Ramos (cell line): ENCODE results near the gene DDX20.

Experiments
- in situ Hi-C: fragments of 300-500 bp; cut with MboI; formaldehyde crosslinking; loops from one replicate; pipeline ENCODE4 v1.14.3; 2022; ENCODE audit warnings: low sequenced_read_pairs; ENCODE audit not compliant: unreplicated experiment

Gene DDX20

GRCh38 chr1:111755331-111756123, at the start of gene DDX20:
Gene DDX20 (plus strand): TSS chr1:111755901. CDS start chr1:111755925, 24 bp downstream.
- in situ Hi-C loops, result loop anchor here (10.0 kb wide), 1 partner anchor 531 kb away; the partner anchor contains the start of gene CHI3L2

DNA sequence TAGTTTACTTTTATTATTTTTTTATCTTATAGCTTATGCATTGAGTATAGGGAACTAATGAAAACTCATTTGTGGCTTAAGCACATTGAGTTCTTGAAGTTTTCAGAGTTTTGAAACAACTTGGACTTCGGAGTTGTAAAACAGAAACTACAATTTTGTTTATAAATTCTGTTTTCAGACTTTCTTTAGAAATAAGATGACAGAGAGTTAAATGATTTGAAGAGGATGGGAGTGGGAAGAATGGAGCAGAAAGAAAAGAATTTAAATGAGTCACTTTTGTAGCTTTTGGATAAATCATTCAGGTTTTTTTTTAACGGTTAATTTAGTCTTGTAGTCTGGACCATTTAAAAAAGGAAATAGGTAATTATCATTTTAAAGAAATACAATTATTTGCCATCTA, 48.8 kb upstream of the DDX20 start:
- in situ Hi-C loops, result no loop called here

DNA sequence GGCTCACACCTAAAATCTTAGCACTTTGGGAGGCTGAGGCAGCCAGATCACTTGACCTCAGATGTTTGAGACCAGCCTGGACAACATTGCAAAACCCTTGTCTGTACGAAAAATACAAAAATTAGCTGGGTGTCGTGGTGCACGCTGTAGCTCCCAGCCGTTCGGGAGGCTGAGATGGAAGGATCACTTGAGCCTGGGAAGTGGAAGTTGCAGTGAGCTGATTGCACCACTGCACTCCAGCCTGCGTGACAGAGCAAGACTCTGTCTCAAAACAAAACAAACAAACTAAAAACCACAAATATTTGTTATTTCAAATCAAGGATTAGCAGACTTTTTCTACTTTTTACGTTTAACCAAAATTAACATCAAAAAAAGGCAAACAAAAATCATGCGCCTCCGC, 47.8 kb upstream of the DDX20 start:
- in situ Hi-C loops, result no loop called here

DNA sequence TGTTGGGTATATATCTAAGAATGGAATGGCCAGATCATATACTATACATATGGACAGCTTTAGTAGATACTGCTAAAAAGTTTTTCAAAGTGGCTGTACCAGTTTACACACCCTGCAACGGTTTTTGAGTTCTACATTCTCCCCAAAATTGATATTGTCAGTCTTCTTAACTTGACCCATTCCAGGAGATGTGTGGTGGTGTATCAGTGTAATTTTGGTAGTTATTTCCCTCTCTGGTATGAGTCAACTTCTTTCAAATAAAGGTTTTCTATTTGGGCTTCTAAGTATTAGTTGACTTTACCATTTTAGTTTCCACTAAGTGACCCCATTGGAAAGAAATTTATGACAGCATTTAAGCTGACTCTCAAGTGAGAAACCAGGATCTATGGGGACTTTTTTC, 45.7 kb upstream of the DDX20 start:
- in situ Hi-C loops, result no loop called here

DNA sequence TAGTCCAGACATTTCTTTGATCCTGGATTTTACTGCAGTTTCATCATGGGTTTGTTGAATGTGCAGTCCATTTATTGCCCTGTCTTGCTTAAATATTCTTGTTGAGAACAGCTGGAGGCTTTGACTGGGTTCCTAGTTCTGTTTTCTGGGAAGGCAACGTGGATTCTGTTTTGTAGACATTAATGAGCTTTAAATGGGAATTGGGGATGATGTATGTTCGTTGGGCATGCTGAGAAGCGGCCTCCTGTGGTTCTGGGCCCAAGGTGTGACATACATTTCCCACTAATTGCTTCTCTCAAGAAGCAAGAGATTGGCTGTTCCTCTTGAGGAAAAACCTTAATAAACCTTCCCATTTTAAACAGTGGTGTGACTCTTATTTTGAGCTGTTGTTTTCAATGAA, 39.4 kb upstream of the DDX20 start:
- in situ Hi-C loops, result no loop called here

GRCh38 chr1:111717450-111717849, 38.3 kb upstream of the DDX20 start:
- in situ Hi-C loops, result no loop called here

GRCh38 chr1:111719135-111719534, 36.6 kb upstream of the DDX20 start:
- in situ Hi-C loops, result no loop called here

GRCh38 chr1:111719674-111720132, 36.0 kb upstream of the DDX20 start:
- in situ Hi-C loops, result no loop called here

- in situ Hi-C loops, result no loop called here
Observed at GRCh38 chr1:111720274-111720976, 35.3 kb upstream of the DDX20 start.

- in situ Hi-C loops, result no loop called here
Observed at GRCh38 chr1:111720977-111721786, 34.5 kb upstream of the DDX20 start.

- in situ Hi-C loops, result no loop called here
Observed at GRCh38 chr1:111723091-111723806, 32.5 kb upstream of the DDX20 start.

DNA sequence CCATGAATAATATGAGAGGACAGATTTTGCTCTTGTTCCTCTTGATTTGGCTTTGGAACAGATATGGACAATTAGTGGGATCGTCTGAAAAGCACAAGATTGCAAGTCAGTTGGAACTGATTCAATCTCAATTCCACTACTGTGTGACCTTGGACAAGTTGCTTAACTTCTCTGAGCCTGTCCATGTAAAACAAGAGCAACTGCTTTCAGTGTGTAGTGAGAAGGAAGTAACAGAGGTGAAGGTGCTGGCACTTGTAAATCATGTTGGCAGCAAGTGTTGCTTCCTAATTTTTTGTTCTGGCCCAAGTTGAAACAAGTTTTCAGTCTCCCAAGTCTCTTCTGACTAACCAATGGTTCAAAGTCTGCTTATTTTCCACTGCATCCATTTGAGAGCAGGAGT, 31.8 kb upstream of the DDX20 start:
- in situ Hi-C loops, result no loop called here

DNA sequence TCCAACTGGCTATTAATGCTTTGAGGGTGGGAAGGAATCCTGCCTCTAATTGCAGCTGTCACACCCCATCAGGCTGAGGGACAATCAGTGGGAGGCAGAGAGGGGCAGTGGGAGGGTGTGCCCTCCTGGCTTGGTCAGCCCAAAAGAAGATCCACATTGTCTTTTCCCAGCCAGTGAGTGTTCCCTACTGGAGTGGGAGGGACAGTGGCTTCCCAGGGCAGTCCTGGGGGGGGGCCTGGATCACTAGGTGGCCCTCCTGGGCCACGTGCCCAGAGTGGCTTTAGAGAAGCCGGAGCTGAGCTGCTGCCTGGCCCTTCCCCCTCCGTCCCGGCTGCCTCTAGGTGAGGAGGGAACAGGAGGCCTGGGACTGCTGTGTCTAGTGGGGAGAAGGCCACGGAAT, 30.5 kb upstream of the DDX20 start:
- in situ Hi-C loops, result no loop called here

- in situ Hi-C loops, result no loop called here
Observed at GRCh38 chr1:111727056-111727455, 28.6 kb upstream of the DDX20 start.

DNA sequence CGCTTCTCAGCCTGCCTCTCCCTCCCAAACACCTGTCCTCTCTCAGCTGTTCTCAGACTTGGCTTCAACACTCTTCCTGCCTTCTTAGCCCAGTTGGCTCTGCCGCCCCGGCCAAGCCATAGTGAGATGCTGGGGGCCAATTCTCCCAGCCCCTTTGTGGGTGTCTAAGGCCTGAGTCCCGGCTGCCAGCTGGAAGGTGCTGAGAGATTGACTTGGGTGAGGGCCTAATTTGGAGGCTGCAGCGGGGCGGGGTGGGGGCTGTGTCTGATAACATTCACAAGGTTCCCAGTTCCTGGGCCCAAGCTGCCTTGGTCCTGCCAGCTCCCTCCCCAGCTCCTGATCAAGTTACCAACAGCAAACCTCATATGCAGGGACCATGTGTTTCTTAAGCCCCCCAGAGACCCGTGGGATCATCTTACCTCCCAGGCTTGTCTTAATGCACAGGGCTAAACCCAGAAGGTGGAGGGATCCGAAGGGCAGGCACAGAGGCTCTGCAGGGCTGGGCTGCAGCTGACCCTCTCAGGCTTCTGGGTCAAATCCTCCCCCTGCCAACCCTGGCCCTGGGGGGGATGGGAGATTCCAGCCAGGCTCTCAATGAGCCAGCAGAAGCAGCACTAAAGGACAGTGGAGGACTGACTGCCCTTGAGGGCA, 26.3 kb upstream of the DDX20 start:
- in situ Hi-C loops, result no loop called here

DNA sequence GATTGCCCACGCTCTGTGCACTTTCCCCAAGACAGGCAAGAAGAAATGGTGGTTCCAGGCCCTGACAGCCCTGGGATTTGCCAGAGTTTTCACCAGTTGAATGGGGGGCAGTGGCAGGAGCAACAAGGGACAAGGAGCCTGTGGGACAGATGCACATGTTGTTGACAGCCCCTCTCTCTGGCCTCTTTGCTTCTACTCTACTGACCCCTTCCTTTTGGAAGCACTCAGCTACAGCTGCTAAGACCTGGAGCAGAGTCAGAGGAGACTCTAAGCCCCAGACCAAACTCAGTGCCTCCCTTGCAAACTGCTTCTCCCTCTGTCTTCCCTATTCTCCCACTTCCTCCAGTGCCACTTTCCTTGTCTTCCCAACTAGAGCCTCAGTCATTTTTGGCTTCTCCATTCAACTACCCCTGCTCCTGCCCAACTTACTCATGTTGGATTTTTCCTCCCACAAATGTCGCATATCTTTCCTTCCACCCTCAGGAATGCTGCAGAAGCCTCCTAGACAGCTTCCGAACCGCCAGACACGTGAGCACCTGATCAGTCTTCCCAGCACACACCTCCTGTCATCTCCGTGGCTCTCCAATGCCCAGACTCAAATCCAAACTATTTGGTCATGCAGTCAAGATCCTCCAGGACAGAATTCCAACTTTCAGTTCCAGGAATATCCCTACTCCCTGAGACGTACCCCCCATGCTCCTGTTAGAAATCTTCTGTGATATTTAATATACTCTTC, 25.6 kb upstream of the DDX20 start:
- in situ Hi-C loops, result no loop called here

- in situ Hi-C loops, result no loop called here
Observed at GRCh38 chr1:111730706-111731105, 25.0 kb upstream of the DDX20 start.

DNA sequence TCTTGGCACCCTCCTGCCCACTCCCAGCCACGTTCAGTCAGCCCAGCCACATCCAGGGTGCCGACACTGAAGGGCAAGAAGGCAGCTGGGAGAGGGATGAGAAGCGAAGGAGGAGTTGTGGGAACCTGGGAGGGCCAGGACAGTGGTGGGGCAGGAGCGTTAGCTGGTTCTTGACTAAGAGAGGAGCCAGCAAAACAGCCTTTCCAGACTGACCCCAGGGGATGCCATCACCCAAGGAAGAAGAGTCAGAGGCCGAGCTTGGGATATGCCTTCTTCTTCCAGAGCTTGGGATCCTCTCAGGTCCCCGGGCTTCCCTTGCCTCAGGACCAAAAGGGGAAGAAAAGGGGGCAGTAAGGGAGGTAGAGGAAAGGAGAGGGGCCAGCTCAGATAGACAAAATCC, 23.7 kb upstream of the DDX20 start:
- in situ Hi-C loops, result no loop called here

GRCh38 chr1:111732718-111733117, 23.0 kb upstream of the DDX20 start:
- in situ Hi-C loops, result no loop called here
